Karpas-422 (cell line): ENCODE data around the gene CES4A. TPM values are rescaled to one million over a fixed set of nuclear protein-coding genes. Genes with fewer than 3 reads are reported as not detected.
"Not testable (repeated sequence)": the region's sequence is repeated elsewhere in the genome, so short reads cannot be mapped to it uniquely, and the experiment has no call there.

Experiments used
- DNase-seq: peaks from one replicate; pipeline ENCODE4 v3.0.0-alpha.2; 2015
- H2AFZ ChIP-seq: fragments of 200-600 bp; sonication (generic); 2 replicates; pipeline ENCODE4 v1.6.1; 2014; ENCODE audit warnings: antibody characterized with exemption, low read length, mixed read lengths
- H3K27ac ChIP-seq: fragments of 200-600 bp; sonication (generic); 2 replicates; pipeline ENCODE4 v1.5.1; 2014; ENCODE audit warnings: mild to moderate bottlenecking, low read length, moderate library complexity
- H3K27me3 ChIP-seq: fragments of 200-600 bp; sonication (generic); 2 replicates; pipeline ENCODE4 v1.6.1; 2014; ENCODE audit warnings: low read length, mixed read lengths
- H3K36me3 ChIP-seq: fragments of 200-600 bp; sonication (generic); 2 replicates; pipeline ENCODE4 v1.6.1; 2014; ENCODE audit warnings: low read length, mixed read lengths; ENCODE audit not compliant: insufficient read depth
- H3K4me1 ChIP-seq: fragments of 200-600 bp; sonication (generic); 2 replicates; pipeline ENCODE4 v1.6.1; 2014; ENCODE audit warnings: mild to moderate bottlenecking, low read length, mixed read lengths
- H3K4me2 ChIP-seq: fragments of 200-600 bp; sonication (generic); 2 replicates; pipeline ENCODE4 v1.6.1; 2014; ENCODE audit warnings: low read length, low read depth, mild to moderate bottlenecking; ENCODE audit not compliant: poor library complexity, severe bottlenecking
- H3K4me3 ChIP-seq: fragments of 200-600 bp; sonication (generic); 2 replicates; pipeline ENCODE4 v1.5.1; 2014; ENCODE audit warnings: mild to moderate bottlenecking, antibody characterized with exemption, low read length, mixed read lengths
- H3K79me2 ChIP-seq: fragments of 200-600 bp; sonication (generic); 2 replicates; pipeline ENCODE4 v1.6.1; 2014; ENCODE audit warnings: mild to moderate bottlenecking, low read length, mixed read lengths
- H3K9ac ChIP-seq: fragments of 200-600 bp; sonication (generic); 2 replicates; pipeline ENCODE4 v1.6.0; 2014; ENCODE audit warnings: low read length
- H3K9me2 ChIP-seq: fragments of 200-600 bp; sonication (generic), shearing (Covaris generic); replicated peaks from 2 replicates; pipeline ENCODE4 v1.6.0; 2014; ENCODE audit warnings: mild to moderate bottlenecking, low read length, moderate library complexity; ENCODE audit not compliant: insufficient read depth
- H3K9me3 ChIP-seq: fragments of 300-700, 200-600 bp; sonication (generic); 2 replicates; pipeline ENCODE4 v1.6.1; 2014; ENCODE audit warnings: low read length, mixed read lengths
- H4K20me1 ChIP-seq: fragments of 200-600 bp; sonication (generic); 2 replicates; pipeline ENCODE4 v1.6.1; 2014; ENCODE audit warnings: mild to moderate bottlenecking, antibody characterized with exemption, low read length, low read depth; ENCODE audit not compliant: insufficient read depth
- total RNA-seq: library from RNA; depleted of rRNA; stranded (reverse); fragments of >200 nt; shearing (Covaris generic); gene quantifications from 2 replicates; pipeline ENCODE4 v1.2.3, GENCODE V29; 2014; ENCODE audit warnings: low replicate concordance

The CES4A gene
- total RNA-seq, 1 experiment from 2014 or later: not detected

DNA sequence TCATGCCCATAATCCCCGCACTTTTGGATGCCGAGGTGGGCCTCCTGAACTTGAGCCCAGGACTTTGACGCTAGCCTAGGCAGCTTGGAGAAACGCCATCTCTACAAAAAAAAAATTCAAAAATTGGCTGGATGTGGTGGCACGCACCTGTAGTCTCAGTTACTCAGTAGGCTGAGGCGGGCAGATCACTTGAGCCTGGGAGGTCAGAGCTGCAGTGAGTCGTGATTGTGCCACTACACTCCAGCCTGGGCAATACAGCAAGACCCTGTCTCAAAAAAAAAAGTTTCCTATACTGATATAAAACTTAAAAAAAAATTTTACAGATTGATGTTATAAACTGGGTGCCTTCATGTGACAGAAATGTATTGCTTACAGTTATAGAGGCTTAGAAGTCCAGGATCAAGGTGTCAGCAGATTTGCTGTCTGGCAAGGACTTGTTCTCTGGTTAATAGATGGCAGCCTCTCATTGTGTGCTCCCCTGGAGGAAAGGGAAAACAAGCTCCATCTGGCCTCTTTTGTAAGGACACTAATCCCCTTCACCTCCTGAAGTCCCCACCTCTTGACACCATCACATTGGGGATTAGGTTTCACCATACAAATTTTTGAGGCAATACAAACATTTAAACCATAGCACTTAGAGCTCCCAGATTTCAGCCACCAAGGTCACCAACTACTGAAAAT, 35.8 kb upstream of the CES4A start:
- Histone ChIP-seq H3K9me2 (no peaks in the 10 kb centered on the region), H3K9ac (no peak overlapping the region), H3K4me1 (peaks cover 2% of the 10 kb centered on the region; the same call in 1 of the 2 replicates), H3K4me2 (no peak overlapping the region), H3K27ac (no peak overlapping the region), H3K79me2 (no peaks in the 10 kb centered on the region), H3K27me3 (no peaks in the 10 kb centered on the region), H2AFZ (no peak overlapping the region), H4K20me1 (no peaks in the 10 kb centered on the region), H3K4me3 (no peak overlapping the region), H3K9me3 (no peaks in the 10 kb centered on the region), H3K36me3 (no peaks in the 10 kb centered on the region)
- DNase-seq: no peak

DNA sequence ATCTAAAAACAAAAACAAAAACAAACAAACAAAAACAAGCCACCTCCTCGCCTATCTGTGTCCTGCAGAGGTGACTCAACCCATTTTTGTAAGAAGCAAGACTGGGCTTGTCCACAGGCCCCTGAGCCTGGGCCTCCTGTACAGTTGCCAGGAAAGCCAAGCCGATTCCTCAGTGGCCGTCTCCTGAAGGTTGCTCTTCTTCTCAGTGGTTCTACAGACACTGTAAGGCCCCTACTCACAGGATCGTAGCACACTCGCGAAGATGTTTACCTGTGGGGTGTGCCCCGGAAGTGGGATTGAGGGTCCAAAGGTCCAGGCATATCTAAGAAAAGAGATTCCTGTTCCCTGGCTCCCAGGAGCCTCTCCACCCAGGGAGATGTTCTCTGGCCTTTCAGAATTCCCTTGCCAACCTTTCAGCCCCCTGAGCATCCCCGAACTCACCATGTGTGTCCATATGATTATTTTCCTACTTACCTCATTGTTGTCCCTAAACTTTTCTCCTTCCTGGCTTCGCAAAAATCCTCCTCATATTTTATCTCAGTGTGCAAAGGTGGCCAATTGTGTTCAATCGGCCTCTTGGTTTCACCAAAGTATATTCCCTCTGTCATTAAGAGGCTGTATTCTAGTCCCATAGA, 34.8 kb upstream of the CES4A start:
- no peaks in the 10 kb centered on the region for H3K9me3 ChIP-seq
- H3K4me1 ChIP-seq: no peaks in the 10 kb centered on the region
- H3K9ac ChIP-seq: no peak overlapping the region
- no peaks in the 10 kb centered on the region for H3K27me3 ChIP-seq
- H3K4me3 ChIP-seq: no peak overlapping the region
- DNase-seq: no peak
- no peak overlapping the region for H2AFZ ChIP-seq
- H3K4me2 ChIP-seq: no peak overlapping the region
- no peaks in the 10 kb centered on the region for H3K9me2 ChIP-seq
- H3K27ac ChIP-seq: no peak overlapping the region
- no peaks in the 10 kb centered on the region for H3K79me2 ChIP-seq
- no peaks in the 10 kb centered on the region for H3K36me3 ChIP-seq
- H4K20me1 ChIP-seq: no peaks in the 10 kb centered on the region

DNA sequence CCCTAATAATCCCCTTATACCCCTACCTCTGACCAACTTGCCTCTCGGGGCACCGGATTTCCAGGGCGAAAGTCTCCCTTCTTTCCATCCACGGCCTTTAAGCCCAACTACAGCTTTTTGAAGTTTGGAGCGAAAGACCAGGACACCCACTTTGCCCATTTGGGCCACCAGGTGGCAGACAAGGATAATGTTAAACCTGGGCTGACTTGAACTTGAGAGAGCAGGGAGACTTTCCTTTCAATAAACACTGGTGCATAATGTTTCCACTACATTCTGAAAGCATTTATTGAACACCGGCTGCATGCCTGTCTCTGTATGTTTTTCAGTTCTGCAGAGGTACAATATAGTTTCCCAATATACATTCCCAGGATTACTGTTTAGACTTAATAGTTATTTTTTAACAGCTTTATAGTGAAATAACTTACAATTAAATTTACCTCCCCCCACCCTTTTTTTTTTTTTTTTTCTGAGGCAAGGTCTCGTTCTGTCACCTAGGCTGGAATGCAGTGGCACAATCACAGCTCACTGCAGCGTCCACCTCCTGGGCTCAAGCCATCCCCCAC, 34.2 kb upstream of the CES4A start:
- peak; percentile 90 for DNase-seq
- Histone ChIP-seq H3K4me3 (no peak overlapping the region), H3K36me3 (no peaks in the 10 kb centered on the region), H3K27ac (no peak overlapping the region), H3K9ac (no peak overlapping the region), H3K9me3 (no peaks in the 10 kb centered on the region), H2AFZ (no peak overlapping the region), H4K20me1 (no peaks in the 10 kb centered on the region), H3K79me2 (no peaks in the 10 kb centered on the region), H3K4me2 (no peak overlapping the region), H3K27me3 (no peaks in the 10 kb centered on the region), H3K9me2 (no peaks in the 10 kb centered on the region), H3K4me1 (no peaks in the 10 kb centered on the region)

DNA sequence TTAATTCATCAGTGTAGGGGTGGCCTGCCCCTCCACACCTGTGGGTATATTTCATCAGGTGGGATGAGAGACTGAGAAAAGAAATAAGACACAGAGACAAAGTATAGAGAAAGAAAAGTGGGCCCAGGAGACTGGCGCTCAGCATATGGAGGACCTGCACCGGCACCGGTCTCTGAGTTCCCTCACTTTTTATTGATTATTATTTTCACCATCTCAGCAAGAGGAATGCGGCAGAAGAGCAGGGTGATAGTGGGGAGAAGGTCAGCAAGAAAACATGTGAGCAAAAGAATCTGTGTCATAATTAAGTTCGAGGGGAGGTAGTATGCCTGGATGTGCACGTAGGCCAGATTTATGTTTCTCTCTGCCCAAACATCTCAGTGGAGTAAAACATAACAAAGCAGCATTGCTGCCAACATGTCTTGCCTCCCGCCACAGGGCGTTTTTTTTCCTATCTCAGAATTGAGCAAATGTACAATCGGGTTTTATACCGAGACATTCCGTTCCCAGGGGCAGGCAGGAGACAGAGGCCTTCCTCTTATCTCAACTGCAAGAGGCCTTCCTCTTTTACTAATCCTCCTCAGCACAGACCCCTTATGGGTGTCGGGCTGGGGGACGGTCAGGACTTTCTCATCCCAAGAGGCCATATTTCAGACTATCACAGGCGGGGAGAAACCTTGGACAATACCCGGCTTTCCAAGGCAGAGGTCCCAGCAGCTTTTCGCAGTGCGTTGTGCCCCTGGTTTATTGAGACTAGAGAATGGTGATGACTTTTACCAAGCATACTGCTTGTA, 32.8 kb upstream of the CES4A start:
- not testable (repeated sequence) for H3K4me3 ChIP-seq, H3K4me1 ChIP-seq, H3K27ac ChIP-seq, H4K20me1 ChIP-seq, H3K36me3 ChIP-seq, H3K79me2 ChIP-seq, H3K9me3 ChIP-seq, H3K27me3 ChIP-seq, DNase-seq, H2AFZ ChIP-seq, H3K9me2 ChIP-seq, H3K4me2 ChIP-seq, H3K9ac ChIP-seq

DNA sequence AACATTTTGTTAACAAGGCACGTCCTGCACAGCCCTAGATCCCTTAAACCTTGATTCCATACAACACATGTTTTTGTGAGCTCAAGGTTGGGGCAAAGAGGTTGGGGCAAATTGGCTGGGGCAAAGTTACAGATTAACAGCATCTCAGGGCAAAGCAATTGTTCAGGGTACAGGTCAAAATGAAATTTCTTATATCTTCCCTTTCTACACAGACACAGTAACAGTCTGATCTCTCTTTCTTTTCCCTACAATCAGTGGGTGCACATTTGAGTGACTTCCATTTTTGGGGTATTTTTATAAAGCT, 32.3 kb upstream of the CES4A start:
- not testable (repeated sequence) for H3K9me3 ChIP-seq, H3K4me1 ChIP-seq, DNase-seq, H3K27ac ChIP-seq, H3K79me2 ChIP-seq, H3K27me3 ChIP-seq, H3K4me2 ChIP-seq, H3K36me3 ChIP-seq, H3K4me3 ChIP-seq, H2AFZ ChIP-seq, H3K9ac ChIP-seq, H3K9me2 ChIP-seq, H4K20me1 ChIP-seq

DNA sequence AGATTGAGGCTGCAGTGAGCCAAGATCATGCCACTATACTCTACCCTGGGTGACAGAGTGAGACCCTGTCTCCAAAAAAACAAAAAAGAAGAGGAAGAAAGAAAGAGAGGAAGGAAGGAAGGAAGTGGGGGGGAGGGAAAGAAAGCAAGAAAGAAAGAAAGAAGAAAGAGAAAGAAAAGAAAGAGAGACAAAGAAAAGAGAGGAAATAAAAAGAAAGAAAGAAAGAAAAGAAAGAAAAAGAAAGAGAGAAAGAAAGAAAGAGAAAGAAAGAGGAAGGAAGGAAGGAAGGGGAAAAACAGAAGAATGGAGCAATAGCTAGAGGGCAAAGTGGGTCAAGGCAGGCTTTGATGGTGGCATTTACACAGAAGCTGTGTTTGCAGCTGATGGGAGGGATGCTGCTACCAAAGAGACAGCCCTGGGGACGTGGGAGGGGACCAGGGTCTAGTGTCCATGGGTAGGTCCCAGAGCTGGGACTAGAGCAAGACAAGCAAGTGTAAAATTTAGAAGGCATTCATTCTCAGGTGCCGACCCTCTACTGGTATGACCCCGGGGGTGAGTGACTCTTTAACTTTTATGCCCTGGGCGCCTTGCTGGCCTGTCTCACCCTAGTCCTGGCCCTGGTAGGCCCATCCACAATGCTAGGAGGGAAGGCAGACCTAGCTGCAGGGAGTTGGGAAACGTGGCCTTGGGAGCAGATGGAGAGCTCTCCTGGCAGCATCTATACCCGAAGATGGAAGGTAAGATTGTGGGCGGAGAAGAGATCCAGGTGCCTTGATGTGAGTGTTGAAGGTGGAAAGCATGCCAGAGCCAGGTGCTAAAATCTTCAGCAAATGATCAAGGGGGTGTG, 29.3 kb upstream of the CES4A start:
- H3K9ac ChIP-seq: no peak overlapping the region
- no peaks in the 10 kb centered on the region for H4K20me1 ChIP-seq
- H3K4me3 ChIP-seq: no peak overlapping the region
- peaks cover 9% of the 10 kb centered on the region; the same call in 1 of the 2 replicates for H3K79me2 ChIP-seq
- no peaks in the 10 kb centered on the region for H3K36me3 ChIP-seq
- H3K4me2 ChIP-seq: no peak overlapping the region
- no peaks in the 10 kb centered on the region for H3K27me3 ChIP-seq
- no peak overlapping the region for H2AFZ ChIP-seq
- DNase-seq: no peak
- H3K9me3 ChIP-seq: no peaks in the 10 kb centered on the region
- H3K4me1 ChIP-seq: peaks cover 9% of the 10 kb centered on the region
- no peaks in the 10 kb centered on the region for H3K9me2 ChIP-seq
- no peak overlapping the region for H3K27ac ChIP-seq

DNA sequence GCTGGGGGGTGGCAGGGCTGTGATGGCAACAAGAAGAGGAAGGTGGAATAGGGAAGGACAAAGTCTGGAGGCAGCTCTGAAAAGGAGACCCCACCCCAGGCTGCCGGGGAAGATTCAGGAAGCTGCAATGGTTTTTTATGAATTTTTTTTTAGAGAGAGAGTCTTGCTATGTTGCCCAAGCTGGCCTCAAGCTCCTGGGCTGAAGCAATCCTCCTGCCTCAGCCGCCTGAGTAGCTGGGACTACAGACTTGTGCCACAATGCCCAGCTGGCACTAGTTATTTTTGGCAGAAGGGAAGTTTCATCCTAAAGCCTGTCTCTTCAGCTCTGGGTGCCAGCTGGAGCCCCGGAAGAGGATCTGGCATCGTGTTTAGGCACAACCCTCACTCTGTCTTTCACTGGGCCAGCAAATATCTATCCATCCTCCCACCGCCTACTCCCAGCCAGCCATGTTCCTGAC, 28.7 kb upstream of the CES4A start:
- Histone ChIP-seq H3K4me3 (no peak overlapping the region), H3K79me2 (peaks cover 9% of the 10 kb centered on the region; the same call in 1 of the 2 replicates), H3K9ac (no peak overlapping the region), H3K27me3 (no peaks in the 10 kb centered on the region), H3K9me2 (no peaks in the 10 kb centered on the region), H3K36me3 (no peaks in the 10 kb centered on the region), H3K27ac (no peak overlapping the region), H4K20me1 (no peaks in the 10 kb centered on the region), H3K9me3 (no peaks in the 10 kb centered on the region), H3K4me1 (peaks cover 9% of the 10 kb centered on the region), H2AFZ (no peak overlapping the region), H3K4me2 (no peak overlapping the region)
- DNase-seq: no peak
